GM23338 (cell line): ENCODE data around the gene TRIB2.

Experiments
- CREB1 ChIP-seq: fragments of 250-450 bp; sonication (Bioruptor Pico); IDR thresholded peaks from 2 replicates; pipeline ENCODE4 v1.5.0; 2020; ENCODE audit warnings: low read depth, mild to moderate bottlenecking, moderate library complexity
- EZH2 ChIP-seq: fragments of 200-600 bp; sonication (generic); IDR thresholded peaks from one replicate; pipeline ENCODE4 v1.8.0; 2017; ENCODE audit warnings: antibody characterized with exemption, mild to moderate bottlenecking, low read depth; ENCODE audit not compliant: unreplicated experiment
- EZH2phosphoT487 ChIP-seq: fragments of 200-600 bp; sonication (generic); IDR thresholded peaks from one replicate; pipeline ENCODE4 v1.8.1; 2018; ENCODE audit warnings: antibody characterized with exemption; ENCODE audit not compliant: unreplicated experiment
- JUNB ChIP-seq: IDR thresholded peaks from one replicate; pipeline ENCODE4 v1.6.1; 2016; ENCODE audit warnings: antibody characterized with exemption; ENCODE audit not compliant: unreplicated experiment
- NANOG ChIP-seq: IDR thresholded peaks from 2 replicates; pipeline ENCODE4 v1.6.1; 2016; ENCODE audit warnings: antibody characterized with exemption, borderline replicate concordance
- POLR2AphosphoS5 ChIP-seq: IDR thresholded peaks from 2 replicates; pipeline ENCODE4 v1.6.1; 2016; ENCODE audit warnings: antibody characterized with exemption, low read depth
- REST ChIP-seq: IDR thresholded peaks from one replicate; pipeline ENCODE4 v1.6.1; 2018; ENCODE audit warnings: antibody characterized with exemption; ENCODE audit not compliant: unreplicated experiment
- STAT1 ChIP-seq: IDR thresholded peaks from one replicate; pipeline ENCODE4 v1.6.1; 2016; ENCODE audit warnings: antibody characterized with exemption; ENCODE audit not compliant: unreplicated experiment
- ZNF114 ChIP-seq: fragments of 250-450 bp; sonication (Bioruptor Pico); IDR thresholded peaks from 2 replicates; pipeline ENCODE4 v1.5.0; 2020; ENCODE audit warnings: mild to moderate bottlenecking, moderate library complexity
- ZNF331 ChIP-seq: fragments of 250-450 bp; sonication (Bioruptor Pico); IDR thresholded peaks from 2 replicates; pipeline ENCODE4 v1.5.0; 2020; ENCODE audit warnings: low read depth, mild to moderate bottlenecking, moderate library complexity
- TF ChIP-seq, protein P1 (sequence below), 2 experiments: fragments of 200-600 bp in 1 of 2; sonication (generic) in 1 of 2; conservative IDR thresholded peaks; 2 replicates each; pipeline versions ENCODE4 v1.5.1 to v1.6.1; 2016 to 2017; ENCODE audit warnings: antibody characterized with exemption in 2 of 2, low read depth in 2 of 2, mild to moderate bottlenecking in 2 of 2, moderate library complexity in 1 of 2
- TF ChIP-seq, protein P2 (sequence below): IDR thresholded peaks from 2 replicates; pipeline ENCODE4 v1.6.1; 2016; ENCODE audit warnings: antibody characterized with exemption
- TF ChIP-seq, protein P3 (sequence below): fragments of 250-450 bp; sonication (Bioruptor Pico); IDR thresholded peaks from 2 replicates; pipeline ENCODE4 v1.5.0; 2020; ENCODE audit warnings: mild to moderate bottlenecking, moderate library complexity

DNA sequence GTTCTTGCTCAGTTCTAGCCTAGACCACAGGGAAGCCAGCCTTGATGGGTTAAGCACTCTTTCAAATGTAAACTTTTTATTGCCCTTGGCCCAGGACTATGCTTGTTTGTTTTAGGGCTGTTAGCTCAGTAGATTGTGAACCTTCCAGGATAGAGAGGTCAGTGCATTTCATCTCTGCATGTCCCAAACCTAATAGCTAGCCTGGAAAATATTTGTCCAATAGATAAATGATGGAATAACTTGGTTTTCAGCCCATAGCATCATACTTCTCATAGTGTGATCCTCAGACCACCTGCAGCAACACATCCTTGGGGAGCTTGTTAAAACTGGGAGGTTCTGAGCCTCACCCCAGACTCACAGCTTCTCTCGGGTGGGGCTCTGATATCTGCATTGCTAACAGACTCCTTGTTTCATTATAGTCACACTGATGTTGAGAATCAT, 59.8 kb downstream of the TRIB2 start:
- TF ChIP-seq, protein P1, sequence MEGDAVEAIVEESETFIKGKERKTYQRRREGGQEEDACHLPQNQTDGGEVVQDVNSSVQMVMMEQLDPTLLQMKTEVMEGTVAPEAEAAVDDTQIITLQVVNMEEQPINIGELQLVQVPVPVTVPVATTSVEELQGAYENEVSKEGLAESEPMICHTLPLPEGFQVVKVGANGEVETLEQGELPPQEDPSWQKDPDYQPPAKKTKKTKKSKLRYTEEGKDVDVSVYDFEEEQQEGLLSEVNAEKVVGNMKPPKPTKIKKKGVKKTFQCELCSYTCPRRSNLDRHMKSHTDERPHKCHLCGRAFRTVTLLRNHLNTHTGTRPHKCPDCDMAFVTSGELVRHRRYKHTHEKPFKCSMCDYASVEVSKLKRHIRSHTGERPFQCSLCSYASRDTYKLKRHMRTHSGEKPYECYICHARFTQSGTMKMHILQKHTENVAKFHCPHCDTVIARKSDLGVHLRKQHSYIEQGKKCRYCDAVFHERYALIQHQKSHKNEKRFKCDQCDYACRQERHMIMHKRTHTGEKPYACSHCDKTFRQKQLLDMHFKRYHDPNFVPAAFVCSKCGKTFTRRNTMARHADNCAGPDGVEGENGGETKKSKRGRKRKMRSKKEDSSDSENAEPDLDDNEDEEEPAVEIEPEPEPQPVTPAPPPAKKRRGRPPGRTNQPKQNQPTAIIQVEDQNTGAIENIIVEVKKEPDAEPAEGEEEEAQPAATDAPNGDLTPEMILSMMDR (conservative IDR thresholded peaks at IDR 0.05; ENCODE audit: low read depth in 2 of 2), result no peak
- no peak for TF ChIP-seq EZH2
- no peak for TF ChIP-seq EZH2phosphoT487
- no peak for TF ChIP-seq REST
- no peak for TF ChIP-seq JUNB
- TF ChIP-seq CREB1 (CRISPR knock-in tag), result no peak
- no peak for TF ChIP-seq POLR2AphosphoS5
- no peak for TF ChIP-seq NANOG
- no peak for TF ChIP-seq STAT1
- TF ChIP-seq, protein P2, sequence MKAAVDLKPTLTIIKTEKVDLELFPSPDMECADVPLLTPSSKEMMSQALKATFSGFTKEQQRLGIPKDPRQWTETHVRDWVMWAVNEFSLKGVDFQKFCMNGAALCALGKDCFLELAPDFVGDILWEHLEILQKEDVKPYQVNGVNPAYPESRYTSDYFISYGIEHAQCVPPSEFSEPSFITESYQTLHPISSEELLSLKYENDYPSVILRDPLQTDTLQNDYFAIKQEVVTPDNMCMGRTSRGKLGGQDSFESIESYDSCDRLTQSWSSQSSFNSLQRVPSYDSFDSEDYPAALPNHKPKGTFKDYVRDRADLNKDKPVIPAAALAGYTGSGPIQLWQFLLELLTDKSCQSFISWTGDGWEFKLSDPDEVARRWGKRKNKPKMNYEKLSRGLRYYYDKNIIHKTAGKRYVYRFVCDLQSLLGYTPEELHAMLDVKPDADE, result no peak
- TF ChIP-seq, protein P3, sequence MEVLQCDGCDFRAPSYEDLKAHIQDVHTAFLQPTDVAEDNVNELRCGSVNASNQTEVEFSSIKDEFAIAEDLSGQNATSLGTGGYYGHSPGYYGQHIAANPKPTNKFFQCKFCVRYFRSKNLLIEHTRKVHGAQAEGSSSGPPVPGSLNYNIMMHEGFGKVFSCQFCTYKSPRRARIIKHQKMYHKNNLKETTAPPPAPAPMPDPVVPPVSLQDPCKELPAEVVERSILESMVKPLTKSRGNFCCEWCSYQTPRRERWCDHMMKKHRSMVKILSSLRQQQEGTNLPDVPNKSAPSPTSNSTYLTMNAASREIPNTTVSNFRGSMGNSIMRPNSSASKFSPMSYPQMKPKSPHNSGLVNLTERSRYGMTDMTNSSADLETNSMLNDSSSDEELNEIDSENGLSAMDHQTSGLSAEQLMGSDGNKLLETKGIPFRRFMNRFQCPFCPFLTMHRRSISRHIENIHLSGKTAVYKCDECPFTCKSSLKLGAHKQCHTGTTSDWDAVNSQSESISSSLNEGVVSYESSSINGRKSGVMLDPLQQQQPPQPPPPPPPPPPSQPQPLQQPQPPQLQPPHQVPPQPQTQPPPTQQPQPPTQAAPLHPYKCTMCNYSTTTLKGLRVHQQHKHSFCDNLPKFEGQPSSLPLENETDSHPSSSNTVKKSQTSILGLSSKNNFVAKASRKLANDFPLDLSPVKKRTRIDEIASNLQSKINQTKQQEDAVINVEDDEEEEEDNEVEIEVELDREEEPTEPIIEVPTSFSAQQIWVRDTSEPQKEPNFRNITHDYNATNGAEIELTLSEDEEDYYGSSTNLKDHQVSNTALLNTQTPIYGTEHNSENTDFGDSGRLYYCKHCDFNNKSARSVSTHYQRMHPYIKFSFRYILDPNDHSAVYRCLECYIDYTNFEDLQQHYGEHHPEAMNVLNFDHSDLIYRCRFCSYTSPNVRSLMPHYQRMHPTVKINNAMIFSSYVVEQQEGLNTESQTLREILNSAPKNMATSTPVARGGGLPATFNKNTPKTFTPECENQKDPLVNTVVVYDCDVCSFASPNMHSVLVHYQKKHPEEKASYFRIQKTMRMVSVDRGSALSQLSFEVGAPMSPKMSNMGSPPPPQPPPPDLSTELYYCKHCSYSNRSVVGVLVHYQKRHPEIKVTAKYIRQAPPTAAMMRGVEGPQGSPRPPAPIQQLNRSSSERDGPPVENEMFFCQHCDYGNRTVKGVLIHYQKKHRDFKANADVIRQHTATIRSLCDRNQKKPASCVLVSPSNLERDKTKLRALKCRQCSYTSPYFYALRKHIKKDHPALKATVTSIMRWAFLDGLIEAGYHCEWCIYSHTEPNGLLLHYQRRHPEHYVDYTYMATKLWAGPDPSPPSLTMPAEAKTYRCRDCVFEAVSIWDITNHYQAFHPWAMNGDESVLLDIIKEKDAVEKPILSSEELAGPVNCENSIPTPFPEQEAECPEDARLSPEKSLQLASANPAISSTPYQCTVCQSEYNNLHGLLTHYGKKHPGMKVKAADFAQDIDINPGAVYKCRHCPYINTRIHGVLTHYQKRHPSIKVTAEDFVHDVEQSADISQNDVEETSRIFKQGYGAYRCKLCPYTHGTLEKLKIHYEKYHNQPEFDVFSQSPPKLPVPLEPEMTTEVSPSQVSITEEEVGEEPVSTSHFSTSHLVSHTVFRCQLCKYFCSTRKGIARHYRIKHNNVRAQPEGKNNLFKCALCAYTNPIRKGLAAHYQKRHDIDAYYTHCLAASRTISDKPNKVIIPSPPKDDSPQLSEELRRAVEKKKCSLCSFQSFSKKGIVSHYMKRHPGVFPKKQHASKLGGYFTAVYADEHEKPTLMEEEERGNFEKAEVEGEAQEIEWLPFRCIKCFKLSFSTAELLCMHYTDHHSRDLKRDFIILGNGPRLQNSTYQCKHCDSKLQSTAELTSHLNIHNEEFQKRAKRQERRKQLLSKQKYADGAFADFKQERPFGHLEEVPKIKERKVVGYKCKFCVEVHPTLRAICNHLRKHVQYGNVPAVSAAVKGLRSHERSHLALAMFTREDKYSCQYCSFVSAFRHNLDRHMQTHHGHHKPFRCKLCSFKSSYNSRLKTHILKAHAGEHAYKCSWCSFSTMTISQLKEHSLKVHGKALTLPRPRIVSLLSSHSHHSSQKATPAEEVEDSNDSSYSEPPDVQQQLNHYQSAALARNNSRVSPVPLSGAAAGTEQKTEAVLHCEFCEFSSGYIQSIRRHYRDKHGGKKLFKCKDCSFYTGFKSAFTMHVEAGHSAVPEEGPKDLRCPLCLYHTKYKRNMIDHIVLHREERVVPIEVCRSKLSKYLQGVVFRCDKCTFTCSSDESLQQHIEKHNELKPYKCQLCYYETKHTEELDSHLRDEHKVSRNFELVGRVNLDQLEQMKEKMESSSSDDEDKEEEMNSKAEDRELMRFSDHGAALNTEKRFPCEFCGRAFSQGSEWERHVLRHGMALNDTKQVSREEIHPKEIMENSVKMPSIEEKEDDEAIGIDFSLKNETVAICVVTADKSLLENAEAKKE (CRISPR knock-in tag), result no peak
- TF ChIP-seq ZNF114 (CRISPR knock-in tag), result no peak
- TF ChIP-seq ZNF331 (CRISPR knock-in tag), result no peak
